NCI-H2196 (cell line): ENCODE data around the gene DNASE1L3.
A peak's percentile ranks its signal among the peaks of the same experiment; 100 is the strongest.

ENCODE experiments used
- DNase-seq: peaks from one replicate; lab custom pipeline; 2025; ENCODE audit not compliant: unreplicated experiment; lab: John Stamatoyannopoulos, UW

DNASE1L3 gene

DNA sequence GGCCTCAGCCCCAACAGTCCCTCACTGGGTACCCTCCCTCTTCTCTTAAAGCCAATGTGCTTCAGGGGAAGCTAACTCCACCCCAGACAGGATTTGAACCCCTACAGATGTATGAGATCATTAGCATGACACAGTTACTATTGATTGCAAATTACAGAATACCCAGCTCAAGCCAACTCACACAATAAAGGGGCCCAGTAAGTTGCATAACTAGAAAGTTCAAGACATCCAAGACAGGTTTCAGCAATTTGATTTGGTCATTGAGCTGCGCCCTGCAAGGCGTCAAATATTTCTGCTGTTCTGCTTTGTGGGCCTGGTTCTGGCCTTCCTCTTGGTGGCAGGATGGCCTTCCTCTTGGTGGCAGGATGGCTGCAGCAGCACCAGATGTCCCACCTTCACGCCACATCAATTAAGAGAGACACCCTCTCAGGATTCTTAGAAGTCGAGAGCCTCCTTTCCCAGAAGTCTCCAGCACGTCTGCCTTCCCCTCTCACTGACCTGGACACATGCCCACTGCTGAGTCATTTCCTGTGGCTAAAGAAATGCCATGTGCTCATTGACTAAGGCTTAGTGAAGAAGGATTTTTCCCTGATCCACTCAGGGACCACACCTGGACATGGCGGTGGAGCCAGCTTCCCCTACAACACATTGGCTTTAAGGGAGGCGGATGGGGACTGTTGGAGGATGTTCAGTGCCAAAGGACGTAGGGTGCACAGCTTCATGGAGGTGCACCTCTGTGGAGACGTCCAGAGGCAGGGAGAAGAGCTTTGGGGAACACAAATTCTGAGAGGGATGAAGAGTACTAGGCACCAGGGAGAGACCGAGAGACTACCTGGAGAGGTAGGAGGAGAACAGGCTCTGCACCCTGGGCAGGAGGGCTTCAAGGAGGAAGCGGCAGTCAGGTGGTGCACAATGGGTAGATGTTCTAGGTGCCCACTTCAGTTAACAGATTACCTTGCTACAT, 49.1 kb downstream of the DNASE1L3 start:
- peak; percentile 43 for DNase-seq

DNA sequence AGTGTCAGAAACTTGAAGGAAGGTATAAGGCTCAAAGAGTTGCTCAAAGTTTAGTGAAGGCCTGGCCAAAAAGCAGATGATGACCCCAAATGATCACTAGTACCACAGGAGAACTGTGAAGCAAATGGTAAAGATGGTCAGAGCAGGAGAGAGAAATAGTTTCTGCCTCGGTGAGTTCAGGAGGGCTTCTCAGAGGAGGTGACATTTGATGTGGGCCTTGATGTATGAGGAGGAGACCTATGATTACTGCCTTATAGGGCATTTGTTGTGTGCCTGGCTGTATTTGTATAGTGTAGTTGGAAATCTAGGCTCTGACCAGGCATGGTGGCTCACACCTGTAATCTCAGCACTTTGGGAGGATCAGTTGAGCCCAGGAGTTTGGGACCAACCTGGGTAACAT, 50.4 kb downstream of the DNASE1L3 start:
- no peak for DNase-seq

DNA sequence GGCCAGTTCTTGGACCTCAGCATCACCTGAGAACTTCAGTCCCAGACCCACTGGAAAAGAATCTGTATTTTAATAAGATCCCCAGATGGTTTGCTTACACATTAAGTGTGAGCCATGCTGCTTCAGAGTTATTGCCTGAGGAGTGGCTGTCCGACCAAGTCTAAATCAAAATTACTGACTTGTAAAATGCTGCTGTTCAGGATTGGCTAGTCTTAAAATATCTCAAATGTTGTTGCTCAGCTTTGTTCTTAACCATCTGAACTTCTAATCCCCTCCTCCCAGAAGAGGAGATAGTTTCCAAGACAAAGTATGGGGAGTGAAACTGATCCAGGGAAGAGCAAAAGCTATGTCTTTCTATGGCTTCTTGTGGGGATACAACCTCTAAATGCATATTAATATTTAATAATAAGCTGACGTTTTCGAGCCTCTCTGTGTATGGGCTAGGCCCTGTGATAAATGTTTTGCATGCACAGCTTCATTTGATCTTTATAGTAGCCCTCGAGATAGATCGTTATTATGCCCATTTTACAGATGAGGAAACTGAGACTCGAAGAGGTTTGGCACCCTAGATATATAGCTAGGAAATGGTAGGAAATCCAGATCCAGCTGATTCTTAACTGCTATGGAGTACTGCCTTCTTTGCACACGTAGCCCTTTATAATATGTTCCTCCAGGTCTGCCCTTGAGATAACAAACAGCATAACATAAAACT, 52.2 kb downstream of the DNASE1L3 start:
- no peak for DNase-seq

DNA sequence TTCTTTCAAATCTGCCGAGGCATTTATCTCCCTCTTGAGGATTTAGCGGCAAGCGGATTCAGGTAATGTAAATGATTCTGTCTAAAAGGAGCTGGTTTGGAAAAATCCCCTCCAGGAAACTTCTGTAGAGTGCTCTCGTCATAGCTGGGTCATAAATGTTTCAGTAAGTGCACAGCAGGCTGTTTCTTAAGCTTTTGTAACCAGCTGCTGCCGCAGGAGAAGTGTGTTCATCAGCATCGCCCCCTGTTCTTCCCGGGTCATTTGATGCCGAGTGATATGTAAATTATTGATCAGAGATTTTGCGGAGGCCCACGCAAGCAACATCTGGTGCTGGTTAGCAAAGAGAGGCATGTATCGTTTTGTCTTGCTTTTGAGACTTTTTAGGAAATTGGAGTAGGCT, 53.1 kb downstream of the DNASE1L3 start:
- no peak for DNase-seq

DNA sequence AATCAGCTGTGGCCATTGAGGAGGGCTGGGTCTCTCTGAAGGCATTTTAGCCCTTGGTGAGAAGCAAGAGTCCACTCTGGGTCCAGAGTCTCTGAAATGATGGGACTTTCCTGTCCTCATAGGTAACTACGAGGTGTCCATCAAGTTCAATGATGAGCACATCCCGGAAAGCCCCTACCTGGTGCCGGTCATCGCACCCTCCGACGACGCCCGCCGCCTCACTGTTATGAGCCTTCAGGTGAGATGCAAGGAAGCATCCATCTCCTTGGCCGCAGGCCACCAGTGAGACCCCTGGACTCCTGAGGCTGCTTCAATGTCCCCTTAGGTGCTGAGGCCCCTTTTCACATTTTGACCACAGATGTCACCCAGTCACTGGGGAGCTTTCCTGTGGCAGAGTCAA, 54.9 kb downstream of the DNASE1L3 start:
- DNase-seq, result no peak

DNA sequence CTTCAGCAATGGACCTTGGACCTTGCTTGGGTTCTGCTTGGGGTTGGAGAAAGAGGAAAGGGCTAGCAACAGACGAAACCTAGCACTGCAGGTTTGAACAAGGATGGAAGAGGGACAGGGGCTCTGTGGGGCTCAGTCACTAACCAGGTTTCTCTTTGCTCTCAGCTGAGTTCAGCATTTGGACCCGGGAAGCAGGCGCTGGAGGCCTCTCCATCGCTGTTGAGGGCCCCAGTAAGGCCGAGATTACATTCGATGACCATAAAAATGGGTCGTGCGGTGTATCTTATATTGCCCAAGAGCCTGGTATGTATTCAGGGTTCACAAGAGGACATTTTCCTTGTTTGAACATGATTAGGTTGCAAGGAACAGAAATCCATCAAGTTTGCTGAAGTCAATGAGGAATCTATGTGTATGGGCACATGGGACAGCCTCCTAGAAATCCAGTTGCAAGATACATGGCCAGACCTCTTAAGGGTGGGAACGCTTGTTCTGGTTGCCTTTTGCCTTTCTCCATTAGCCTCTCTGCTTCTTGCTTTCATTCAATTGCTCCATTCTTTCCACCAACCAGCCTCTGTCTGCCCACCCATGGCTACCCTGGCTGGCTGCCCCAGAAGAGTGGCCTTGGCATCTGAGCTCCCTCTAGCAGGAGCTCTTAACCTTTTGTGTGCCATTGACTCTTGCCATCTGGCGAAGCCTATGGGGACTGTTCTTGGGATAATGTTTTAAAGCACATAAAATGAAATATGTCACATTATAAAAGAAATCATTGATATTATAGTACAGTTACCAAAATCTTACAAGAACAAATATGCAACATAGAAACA, 55.9 kb downstream of the DNASE1L3 start:
- no peak for DNase-seq

DNA sequence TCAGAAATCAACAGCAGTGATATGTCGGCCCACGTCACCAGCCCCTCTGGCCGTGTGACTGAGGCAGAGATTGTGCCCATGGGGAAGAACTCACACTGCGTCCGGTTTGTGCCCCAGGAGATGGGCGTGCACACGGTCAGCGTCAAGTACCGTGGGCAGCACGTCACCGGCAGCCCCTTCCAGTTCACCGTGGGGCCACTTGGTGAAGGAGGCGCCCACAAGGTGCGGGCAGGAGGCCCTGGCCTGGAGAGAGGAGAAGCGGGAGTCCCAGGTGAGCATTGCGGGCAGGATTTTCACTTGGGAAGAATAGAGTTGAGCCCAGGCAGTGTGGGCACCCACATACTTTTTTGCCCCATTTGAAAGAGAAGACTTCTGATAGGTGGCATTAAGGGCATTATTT, 57.4 kb downstream of the DNASE1L3 start:
- DNase-seq, result no peak

DNA sequence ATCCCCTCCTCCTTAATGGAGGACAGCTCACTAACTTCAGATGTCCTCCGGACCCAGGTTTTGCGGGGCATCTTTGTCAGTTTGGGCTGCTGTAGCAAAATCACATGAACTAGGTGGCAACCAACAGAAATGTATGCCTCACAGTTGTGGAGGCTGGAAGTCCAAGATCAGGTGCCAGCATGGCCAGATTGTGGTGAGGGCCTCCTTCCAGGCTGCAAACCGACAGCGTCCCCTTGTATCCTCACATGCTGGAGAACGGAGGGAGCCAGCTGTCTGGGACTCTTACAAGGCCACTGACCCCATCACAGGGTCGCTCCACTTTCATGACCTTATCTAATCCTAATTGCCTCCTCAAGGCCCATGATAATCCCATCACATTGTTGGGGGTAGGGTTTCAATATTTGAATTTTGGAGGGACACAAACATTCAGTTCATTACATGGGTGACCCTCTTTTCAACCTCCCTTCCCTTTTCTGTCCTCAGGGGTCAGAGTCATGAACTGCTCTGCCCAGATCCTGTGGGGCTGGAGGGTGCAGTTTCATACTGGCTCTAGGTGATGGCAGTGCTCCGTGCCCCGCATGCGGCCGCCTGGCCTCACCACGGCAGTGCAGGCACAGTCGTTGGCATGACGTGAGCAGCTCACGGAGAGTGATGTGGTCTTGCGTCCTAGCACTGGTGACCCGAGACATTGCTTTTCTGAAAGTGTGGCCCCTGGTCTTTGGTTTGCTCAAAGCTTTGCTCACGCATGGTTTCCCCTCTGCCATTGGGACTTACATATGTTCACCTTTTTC, 58.4 kb downstream of the DNASE1L3 start:
- DNase-seq, result no peak

DNA sequence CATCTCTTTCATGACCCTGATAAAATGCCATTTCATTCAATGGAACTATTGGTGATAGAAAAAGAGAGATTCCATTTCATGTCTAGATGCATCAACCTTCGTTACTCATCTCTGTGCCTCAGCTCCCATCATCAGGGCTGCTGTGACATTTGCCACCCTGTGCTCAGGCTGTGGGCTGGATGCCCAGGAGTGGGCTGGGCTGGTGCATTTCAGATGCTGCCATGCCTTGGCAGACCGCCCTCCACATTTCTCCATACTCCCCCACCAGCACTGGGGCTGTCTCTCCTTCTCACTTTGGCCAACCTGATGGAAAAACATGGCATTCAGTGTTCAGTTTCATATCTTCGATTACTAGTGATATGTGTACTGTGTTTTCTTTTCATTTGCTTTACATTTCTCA, 59.1 kb downstream of the DNASE1L3 start:
- no peak for DNase-seq

DNA sequence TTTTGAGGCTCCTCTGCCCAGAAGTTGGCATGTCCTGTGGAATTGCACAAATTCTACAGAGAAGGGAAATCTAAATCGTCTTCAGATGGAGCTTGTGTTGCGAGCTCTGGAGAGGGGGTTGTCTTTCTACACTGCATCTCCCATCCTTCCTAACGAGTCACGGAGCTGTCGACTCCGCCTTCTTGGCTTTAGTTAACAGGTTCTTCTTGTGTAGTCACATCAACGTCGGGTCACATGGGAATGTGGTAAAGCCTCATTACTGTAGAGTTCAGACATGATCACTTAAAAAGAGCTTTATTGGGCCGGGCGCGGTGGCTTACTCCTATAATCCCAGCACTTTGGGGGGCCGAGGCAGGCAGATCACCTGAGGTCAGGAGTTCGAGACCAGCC, 60.0 kb downstream of the DNASE1L3 start:
- DNase-seq, result no peak

DNA sequence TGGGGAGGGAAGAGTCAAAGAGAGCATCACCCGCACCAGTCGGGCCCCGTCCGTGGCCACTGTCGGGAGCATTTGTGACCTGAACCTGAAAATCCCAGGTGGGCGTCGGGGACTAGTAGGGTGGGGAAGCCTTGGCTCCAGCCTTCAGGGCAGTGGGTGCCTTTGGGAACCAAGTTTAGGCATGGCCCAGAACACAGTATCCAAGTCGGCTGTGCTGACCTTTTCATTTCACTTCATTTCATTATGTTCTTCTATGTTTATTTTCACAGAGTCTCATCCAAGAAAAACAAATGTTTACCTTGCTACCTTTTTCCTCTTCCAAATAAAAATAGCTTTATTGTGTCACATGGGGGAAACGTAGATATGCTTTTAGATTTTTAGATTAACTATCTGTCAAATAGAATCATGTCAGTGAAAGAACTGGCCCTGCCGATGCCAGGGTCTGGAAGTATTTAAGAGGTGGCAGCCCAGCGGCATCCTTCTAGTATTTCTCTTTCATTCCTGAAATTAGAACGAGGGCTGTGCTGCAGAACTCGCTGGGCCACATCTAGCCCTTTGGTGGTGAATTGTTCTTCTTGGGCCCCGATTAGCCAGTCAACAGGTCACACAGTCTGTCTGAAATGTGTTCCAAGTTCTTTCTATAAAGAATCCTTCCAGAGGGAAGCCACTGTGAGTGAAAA, 60.5 kb downstream of the DNASE1L3 start:
- DNase-seq, result no peak

DNA sequence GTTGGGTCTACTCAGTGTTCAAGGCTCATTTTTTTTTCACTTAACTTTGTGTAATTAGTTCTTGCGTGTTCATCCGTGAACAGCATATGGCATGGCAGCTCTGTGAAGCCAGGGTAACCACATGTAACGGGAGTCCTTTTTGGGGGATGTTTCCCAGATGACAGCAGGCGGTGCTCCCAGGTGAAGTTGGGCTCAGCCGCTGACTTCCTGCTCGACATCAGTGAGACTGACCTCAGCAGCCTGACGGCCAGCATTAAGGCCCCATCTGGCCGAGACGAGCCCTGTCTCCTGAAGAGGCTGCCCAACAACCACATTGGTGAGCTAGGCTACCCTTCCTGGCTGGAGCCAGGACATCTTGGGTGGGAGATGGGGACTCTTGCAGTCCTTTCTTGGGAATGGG, 62.7 kb downstream of the DNASE1L3 start:
- DNase-seq, result no peak

DNA sequence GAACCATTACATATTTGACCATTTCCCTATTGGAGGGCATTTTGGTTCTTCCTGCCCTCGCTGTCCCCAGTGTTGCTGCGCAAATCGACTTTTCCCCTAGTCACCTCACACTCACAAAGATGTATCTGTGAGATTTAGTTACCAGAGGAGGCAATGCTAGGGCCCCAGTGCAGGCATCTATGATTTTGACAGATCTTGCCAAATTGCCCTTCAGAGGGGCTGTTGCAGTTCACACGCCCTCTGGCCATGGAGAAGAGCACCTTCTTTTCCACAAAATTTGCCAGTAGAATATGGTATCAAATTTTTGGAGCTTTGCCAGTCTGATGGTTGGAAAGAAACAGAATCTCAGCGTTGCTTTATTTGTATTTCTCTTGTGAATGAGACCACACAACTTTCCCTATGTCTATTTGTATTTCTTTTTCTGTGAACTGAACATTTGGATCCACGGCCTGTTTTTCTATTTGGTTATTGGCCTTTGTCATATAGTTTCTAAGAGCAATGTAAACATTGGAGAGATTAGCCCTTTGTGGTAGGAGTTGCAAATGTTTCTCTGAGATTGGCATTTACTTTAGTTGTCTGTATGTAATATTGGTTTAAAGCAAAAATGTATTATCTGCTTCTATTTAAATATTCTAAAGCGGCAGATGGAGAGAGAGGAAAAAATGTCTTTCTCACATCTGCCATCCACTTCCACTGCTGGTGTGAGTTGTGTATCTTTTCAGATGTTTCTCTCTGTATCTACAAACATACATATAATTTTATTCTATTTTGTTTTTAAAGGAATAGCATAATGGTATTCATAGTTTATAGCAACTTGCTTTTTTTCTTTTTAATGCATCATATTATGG, 66.1 kb downstream of the DNASE1L3 start:
- DNase-seq, result peak; percentile 2

DNA sequence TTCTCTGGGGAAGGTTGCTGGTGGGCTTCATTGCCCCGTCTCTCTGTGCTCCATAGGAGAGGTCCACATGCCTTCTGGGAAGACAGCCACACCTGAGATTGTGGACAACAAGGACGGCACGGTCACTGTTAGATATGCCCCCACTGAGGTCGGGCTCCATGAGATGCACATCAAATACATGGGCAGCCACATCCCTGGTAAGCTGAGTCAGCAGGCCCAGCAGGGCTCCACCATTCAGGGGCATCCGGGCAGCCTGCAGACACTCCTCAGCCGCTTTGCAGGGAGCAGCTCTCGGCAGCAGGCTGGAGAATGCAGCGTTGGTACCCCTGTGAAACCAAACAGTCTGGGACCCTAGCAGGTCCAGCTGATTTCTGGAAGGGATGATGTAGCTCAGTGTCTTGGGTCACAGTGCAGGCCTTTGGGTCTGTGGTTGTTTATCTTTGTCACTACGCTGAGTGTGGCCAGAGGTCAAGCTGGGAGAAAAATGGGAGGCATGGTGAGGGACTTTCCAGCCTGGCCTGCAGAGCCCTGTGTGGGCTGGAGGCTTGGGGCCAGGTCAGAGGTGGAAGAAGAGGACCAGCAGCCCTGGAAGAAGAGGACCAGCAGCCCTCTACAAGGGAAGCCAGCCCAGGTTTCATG, 67.2 kb downstream of the DNASE1L3 start:
- no peak for DNase-seq
